Measurements from ENCODE around the gene LRP8.

LRP8 gene

GRCh38 chr1:53274026-53274425, 53.8 kb downstream of the LRP8 start:
- POLR2A ChIA-PET (ENCODE audit: low non-redundant PET), result interaction anchor here (0.7 kb wide), 1 partner anchor 8 kb away, joined by 3 read pairs; no protein-coding TSS in a partner anchor
- H3K27ac ChIP-seq, result peak overlapping the region; percentile 44
- CTCF ChIA-PET, result interaction anchor here (3.5 kb wide), 1 partner anchor 119 kb away, joined by 16 read pairs; no protein-coding TSS in a partner anchor
- no peak for TF ChIP-seq CTCF (conservative IDR thresholded peaks at IDR 0.05; ENCODE audit: low read depth)
- DNase-seq (ENCODE audit: low spot score), result no peak

- peak; percentile 68 for DNase-seq (ENCODE audit: low spot score)
- TF ChIP-seq CTCF (conservative IDR thresholded peaks at IDR 0.05; ENCODE audit: low read depth), result no peak
- ChIA-PET POLR2A (ENCODE audit: low non-redundant PET) (no interaction called here), CTCF (interaction anchor here (3.5 kb wide), 1 partner anchor 120 kb away, joined by 16 read pairs; no protein-coding TSS in a partner anchor)
- H3K27ac ChIP-seq, result peak overlapping the region; percentile 44
Observed at GRCh38 chr1:53273526-53273925, 54.3 kb downstream of the LRP8 start.

- no peak for DNase-seq (ENCODE audit: low spot score)
- no peak for TF ChIP-seq CTCF (conservative IDR thresholded peaks at IDR 0.05; ENCODE audit: low read depth)
- POLR2A ChIA-PET (ENCODE audit: low non-redundant PET), result no interaction called here
- CTCF ChIA-PET, result interaction anchor here (0.7 kb wide), 1 partner anchor 121 kb away, joined by 3 read pairs; no protein-coding TSS in a partner anchor
- H3K27ac ChIP-seq, result no peak overlapping the region
Observed at GRCh38 chr1:53272349-53272748, 55.5 kb downstream of the LRP8 start.

GRCh38 chr1:53271446-53272090, 56.3 kb downstream of the LRP8 start:
- no peak for DNase-seq (ENCODE audit: low spot score)
- no peak for TF ChIP-seq CTCF (conservative IDR thresholded peaks at IDR 0.05; ENCODE audit: low read depth)
- H3K27ac ChIP-seq, result no peak overlapping the region
- CTCF ChIA-PET, result no interaction called here
- POLR2A ChIA-PET (ENCODE audit: low non-redundant PET), result no interaction called here

- no peak for DNase-seq (ENCODE audit: low spot score)
- TF ChIP-seq CTCF (conservative IDR thresholded peaks at IDR 0.05; ENCODE audit: low read depth), result no peak
- ChIA-PET POLR2A (ENCODE audit: low non-redundant PET) (no interaction called here), CTCF (no interaction called here)
- H3K27ac ChIP-seq, result no peak overlapping the region
Observed at GRCh38 chr1:53270873-53271272, 57.0 kb downstream of the LRP8 start.

- CTCF ChIA-PET, result interaction anchor here (0.7 kb wide), 1 partner anchor 101 kb away, joined by 3 read pairs; no protein-coding TSS in a partner anchor
- TF ChIP-seq CTCF (conservative IDR thresholded peaks at IDR 0.05; ENCODE audit: low read depth), result no peak
- POLR2A ChIA-PET (ENCODE audit: low non-redundant PET), result no interaction called here
- no peak overlapping the region for H3K27ac ChIP-seq
- no peak for DNase-seq (ENCODE audit: low spot score)
Observed at GRCh38 chr1:53270107-53270506, 57.8 kb downstream of the LRP8 start.

Data from RWPE1 (cell line).